BE2C (cell line): Measurements from ENCODE around the gene NCEH1.
"Not testable (repeated sequence)": the region's sequence is repeated elsewhere in the genome, so short reads cannot be mapped to it uniquely, and the experiment has no call there.

Source experiments
- DNase-seq: peaks from one replicate; pipeline ENCODE4 v3.0.0-alpha.2; 2020
- H3K27me3 ChIP-seq: fragments of 250-450 bp; sonication (Bioruptor Pico); 2 replicates; pipeline ENCODE4 v1.5.1; 2020; ENCODE audit warnings: mild to moderate bottlenecking
- H3K36me3 ChIP-seq: fragments of 250-450 bp; sonication (Bioruptor Pico); 2 replicates; pipeline ENCODE4 v1.5.1; 2020; ENCODE audit warnings: mild to moderate bottlenecking
- H3K4me1 ChIP-seq: fragments of 250-450 bp; sonication (Bioruptor Pico); 2 replicates; pipeline ENCODE4 v1.5.1; 2020
- H3K4me3 ChIP-seq: 2 replicates; pipeline ENCODE4 v1.5.1; 2011; ENCODE audit warnings: low read depth, low read length
- H3K9me3 ChIP-seq: fragments of 250-450 bp; sonication (Bioruptor Pico); 2 replicates; pipeline ENCODE4 v1.5.1; 2020
- TF ChIP-seq, protein P1 (sequence below): IDR thresholded peaks from 2 replicates; pipeline ENCODE4 v1.5.1; 2012; ENCODE audit warnings: mild to moderate bottlenecking, low read depth, low read length

The NCEH1 gene

DNA sequence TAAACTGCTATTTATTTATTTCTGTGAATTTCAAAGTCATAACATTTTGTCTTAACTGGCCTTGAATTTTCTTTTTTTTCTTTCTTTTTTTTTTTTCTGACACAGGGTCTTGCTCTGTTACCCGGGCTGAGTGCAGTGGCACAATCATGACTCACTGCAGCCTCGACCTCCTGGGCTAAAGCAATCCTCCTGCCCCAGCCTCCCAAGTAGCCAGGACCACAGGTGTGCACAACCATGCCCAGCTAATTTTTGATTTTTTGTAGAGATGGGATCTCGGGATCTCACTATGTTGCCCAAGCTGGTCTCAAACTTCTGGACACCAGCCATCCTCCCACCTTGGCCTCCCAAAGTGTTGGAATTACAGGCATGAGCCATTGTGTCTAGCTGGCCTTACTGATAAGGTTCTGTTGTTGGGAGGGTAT is 110.2 kb downstream of the NCEH1 start:
- Histone ChIP-seq H3K27me3 (no peaks in the 10 kb centered on the region), H3K36me3 (no peaks in the 10 kb centered on the region), H3K4me1 (no peaks in the 10 kb centered on the region), H3K9me3 (no peaks in the 10 kb centered on the region), H3K4me3 (no peak overlapping the region)
- TF ChIP-seq, protein P1, sequence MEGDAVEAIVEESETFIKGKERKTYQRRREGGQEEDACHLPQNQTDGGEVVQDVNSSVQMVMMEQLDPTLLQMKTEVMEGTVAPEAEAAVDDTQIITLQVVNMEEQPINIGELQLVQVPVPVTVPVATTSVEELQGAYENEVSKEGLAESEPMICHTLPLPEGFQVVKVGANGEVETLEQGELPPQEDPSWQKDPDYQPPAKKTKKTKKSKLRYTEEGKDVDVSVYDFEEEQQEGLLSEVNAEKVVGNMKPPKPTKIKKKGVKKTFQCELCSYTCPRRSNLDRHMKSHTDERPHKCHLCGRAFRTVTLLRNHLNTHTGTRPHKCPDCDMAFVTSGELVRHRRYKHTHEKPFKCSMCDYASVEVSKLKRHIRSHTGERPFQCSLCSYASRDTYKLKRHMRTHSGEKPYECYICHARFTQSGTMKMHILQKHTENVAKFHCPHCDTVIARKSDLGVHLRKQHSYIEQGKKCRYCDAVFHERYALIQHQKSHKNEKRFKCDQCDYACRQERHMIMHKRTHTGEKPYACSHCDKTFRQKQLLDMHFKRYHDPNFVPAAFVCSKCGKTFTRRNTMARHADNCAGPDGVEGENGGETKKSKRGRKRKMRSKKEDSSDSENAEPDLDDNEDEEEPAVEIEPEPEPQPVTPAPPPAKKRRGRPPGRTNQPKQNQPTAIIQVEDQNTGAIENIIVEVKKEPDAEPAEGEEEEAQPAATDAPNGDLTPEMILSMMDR: no peak
- DNase-seq: no peak

DNA sequence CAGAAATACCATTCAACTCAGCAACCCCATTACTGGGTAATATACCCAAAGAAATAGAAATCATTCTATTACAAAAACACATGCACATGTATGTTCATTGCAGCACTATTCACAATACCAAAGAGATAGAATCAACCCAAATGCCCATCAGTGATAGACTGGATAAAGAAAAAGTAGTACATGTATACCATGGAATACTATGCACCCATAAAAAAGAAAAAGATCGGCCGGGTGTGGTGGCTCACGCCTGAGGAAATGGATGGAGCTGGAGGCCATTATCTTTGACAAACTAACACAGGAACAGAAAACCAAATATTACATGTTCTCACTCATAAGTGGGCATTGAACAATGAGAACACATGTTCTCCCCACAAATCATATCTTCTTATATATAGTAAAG is 112.0 kb downstream of the NCEH1 start:
- Histone ChIP-seq H3K4me1 (no peaks in the 10 kb centered on the region), H3K36me3 (no peaks in the 10 kb centered on the region), H3K4me3 (no peak overlapping the region), H3K27me3 (no peaks in the 10 kb centered on the region; the same call in 1 of the 2 replicates), H3K9me3 (no peaks in the 10 kb centered on the region)
- TF ChIP-seq, protein P1: no peak
- no peak for DNase-seq

DNA sequence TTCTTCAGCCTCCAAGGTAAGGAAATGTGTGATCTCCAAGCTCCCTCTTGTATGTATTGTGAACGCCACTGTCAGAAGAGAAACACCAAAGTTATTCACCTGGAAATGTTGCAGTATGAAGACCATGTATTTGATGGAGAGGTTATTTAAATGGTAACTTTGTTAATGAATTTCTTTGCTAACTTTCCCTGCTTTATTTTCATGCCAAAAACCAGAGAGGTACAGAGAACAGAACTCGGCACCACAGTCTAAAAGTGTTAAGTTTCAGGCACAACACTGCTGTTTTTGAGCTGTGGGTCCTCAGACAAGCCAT is 114.5 kb downstream of the NCEH1 start:
- Histone ChIP-seq H3K9me3 (no peaks in the 10 kb centered on the region), H3K4me1 (no peaks in the 10 kb centered on the region), H3K27me3 (no peaks in the 10 kb centered on the region; the same call in 1 of the 2 replicates), H3K36me3 (no peaks in the 10 kb centered on the region), H3K4me3 (no peak overlapping the region)
- TF ChIP-seq, protein P1: no peak
- DNase-seq: no peak

DNA sequence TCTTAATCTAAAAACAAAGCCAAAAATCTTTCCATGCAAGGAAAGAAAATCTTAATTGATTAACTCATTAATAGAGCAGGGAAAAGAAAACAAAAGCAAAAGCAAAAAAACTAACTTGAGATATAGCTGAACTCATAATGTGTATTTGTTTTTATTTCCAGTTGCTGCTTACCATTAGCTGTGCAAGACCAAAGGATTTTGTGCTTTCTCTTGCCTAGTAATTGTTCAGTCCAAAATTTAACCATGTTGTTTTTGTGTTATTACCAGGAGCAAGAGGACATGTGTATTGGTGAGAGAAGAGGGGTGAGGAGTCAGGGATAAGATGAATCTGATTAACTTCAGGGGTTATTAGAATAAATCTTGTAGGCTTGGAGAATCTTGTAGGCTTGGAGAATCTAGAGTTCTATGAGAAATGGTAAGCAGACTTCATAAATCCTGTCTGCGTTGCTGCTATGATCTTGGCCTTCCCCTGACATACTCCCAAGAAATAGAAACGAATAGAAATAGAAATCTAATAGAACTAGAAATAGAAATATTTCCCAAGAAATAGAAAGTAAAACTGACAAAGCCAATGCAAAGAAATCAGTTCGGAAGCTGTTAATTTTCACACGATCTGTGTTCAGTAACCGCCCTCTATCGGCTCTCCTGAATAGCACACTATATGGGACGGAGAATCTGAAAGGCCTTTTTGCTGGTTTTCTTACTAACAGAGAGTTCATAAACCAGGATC is 115.0 kb downstream of the NCEH1 start:
- TF ChIP-seq, protein P1: peak; percentile 22; the same call in 1 of the 2 replicates
- Histone ChIP-seq H3K36me3 (no peaks in the 10 kb centered on the region), H3K4me1 (no peaks in the 10 kb centered on the region), H3K4me3 (no peak overlapping the region), H3K9me3 (no peaks in the 10 kb centered on the region), H3K27me3 (no peaks in the 10 kb centered on the region; the same call in 1 of the 2 replicates)
- no peak for DNase-seq

DNA sequence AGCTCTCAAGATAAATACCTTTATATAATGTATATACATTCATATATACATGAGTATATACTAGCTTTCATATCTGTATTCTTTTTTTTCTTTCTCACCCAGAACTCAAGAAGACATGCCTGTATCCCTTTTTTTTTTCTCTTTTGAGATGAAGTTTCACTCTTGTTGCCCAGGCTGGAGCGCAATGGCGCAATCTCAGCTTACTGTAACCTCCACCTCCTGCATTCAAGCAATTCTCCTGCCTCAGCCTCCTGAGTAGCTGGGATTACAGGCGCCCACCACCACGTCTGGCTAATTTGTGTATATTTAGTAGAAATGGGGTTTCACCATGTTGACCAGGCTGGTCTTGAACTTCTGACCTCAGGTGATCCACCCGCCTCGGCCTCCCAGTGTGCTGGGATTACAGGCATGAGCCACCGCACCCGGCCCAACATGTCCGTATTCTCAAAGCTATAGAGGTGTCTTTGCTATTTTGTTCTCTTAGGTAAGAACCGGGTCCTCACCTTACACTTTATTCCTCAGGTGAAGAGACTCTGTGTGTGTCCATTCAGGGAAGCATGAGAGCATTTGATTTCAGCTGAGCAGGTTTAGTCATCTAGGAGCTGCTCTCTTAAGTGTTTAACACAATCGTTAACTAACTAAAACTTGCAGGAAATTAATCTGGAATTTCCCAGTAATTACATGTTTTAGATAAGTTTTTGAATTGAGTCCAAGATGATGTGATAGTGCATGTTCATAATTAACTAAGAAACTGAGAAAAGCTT is 115.8 kb downstream of the NCEH1 start:
- H3K4me1 ChIP-seq, H3K36me3 ChIP-seq, H3K4me3 ChIP-seq, H3K9me3 ChIP-seq, H3K27me3 ChIP-seq, DNase-seq: not testable (repeated sequence)

DNA sequence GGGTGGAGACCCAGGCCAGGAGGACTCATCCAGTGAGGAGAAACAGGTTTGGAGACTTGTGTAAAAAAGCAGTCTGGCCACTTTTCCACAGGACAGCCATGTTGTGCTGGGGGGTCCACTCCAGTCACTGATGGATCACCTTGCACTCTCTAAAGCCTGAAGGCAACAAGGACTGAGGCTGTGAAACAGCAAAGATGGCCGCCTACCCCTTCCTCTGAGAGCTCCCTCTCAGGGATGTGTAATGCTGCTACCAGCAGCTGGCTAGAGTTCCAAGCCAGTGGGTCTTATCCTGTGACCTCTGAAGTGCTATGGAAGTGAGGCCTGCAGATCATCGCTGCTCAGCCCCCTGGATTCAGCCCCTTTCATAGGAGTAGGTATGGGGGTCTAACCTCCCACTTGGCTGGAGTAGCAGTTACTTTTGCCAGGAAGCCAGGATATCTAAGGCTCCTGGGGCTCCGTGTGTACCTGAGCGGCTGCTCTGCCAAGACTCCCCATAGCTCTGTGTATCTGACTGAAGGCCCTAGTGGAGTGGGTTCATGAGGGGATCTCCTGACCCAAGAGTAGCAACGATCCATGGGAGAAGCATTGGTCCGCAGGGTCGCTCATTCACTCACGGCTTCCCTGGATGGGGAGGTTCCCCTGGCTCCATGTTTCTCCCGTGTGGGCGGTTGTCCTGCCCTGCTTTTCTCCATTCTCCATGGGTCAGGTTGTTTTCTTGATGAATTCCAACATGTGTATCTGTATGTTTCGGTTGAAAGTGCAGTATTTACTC is 117.8 kb downstream of the NCEH1 start:
- no peaks in the 10 kb centered on the region for H3K4me1 ChIP-seq

More for the DNA sequence above, 117.8 kb downstream of the NCEH1 start:
- Histone ChIP-seq H3K4me3 (no peak overlapping the region), H3K9me3 (no peaks in the 10 kb centered on the region), H3K27me3 (no peaks in the 10 kb centered on the region; the same call in 1 of the 2 replicates), H3K36me3 (no peaks in the 10 kb centered on the region)
- TF ChIP-seq, protein P1: no peak
- no peak for DNase-seq
